NOMO-1 treated with DMSO at 0.1 percent for 48 hours (cell line): ENCODE data around the gene MADD.
"Not testable (repeated sequence)": the region's sequence is repeated elsewhere in the genome, so short reads cannot be mapped to it uniquely, and the experiment has no call there.

Experiments used
- DNase-seq: peaks from one replicate; lab custom pipeline; 2025; ENCODE audit not compliant: unreplicated experiment; lab: John Stamatoyannopoulos, UW

The MADD gene

GRCh38 chr11:47272706-47273105 is 2.8 kb downstream of the MADD start:
- DNase-seq: peak; percentile 32

GRCh38 chr11:47274495-47275235 is 4.7 kb downstream of the MADD start:
- no peak for DNase-seq

- DNase-seq: peak; percentile 9
Observed at GRCh38 chr11:47276923-47277322, 7.0 kb downstream of the MADD start.

GRCh38 chr11:47278058-47278457 is 8.1 kb downstream of the MADD start:
- DNase-seq: no peak

GRCh38 chr11:47278769-47279168 is 8.8 kb downstream of the MADD start:
- DNase-seq: no peak

GRCh38 chr11:47280099-47280498 is 10.2 kb downstream of the MADD start:
- no peak for DNase-seq

- DNase-seq: no peak
Observed at GRCh38 chr11:47280860-47281259, 10.9 kb downstream of the MADD start.

- DNase-seq: no peak
Observed at GRCh38 chr11:47282462-47282861, 12.5 kb downstream of the MADD start.

- no peak for DNase-seq
Observed at GRCh38 chr11:47284151-47284550, 14.2 kb downstream of the MADD start.

- no peak for DNase-seq
Observed at GRCh38 chr11:47285969-47286770, 16.2 kb downstream of the MADD start.

- no peak for DNase-seq
Observed at GRCh38 chr11:47288066-47288465, 18.1 kb downstream of the MADD start.

- no peak for DNase-seq
Observed at GRCh38 chr11:47289856-47290255, 19.9 kb downstream of the MADD start.

GRCh38 chr11:47295385-47295784 is 25.5 kb downstream of the MADD start:
- no peak for DNase-seq

- DNase-seq: no peak
Observed at GRCh38 chr11:47296045-47296444, 26.1 kb downstream of the MADD start.

- DNase-seq: no peak
Observed at GRCh38 chr11:47299078-47299477, 29.1 kb downstream of the MADD start.

- DNase-seq: no peak
Observed at GRCh38 chr11:47302853-47303252, 32.9 kb downstream of the MADD start.

- no peak for DNase-seq
Observed at GRCh38 chr11:47305734-47306483, 36.0 kb downstream of the MADD start.

GRCh38 chr11:47306484-47306844 is 36.5 kb downstream of the MADD start:
- DNase-seq: no peak

GRCh38 chr11:47308050-47308823 is 38.3 kb downstream of the MADD start:
- no peak for DNase-seq

- DNase-seq: no peak
Observed at GRCh38 chr11:47314992-47315391, 45.1 kb downstream of the MADD start.

GRCh38 chr11:47316501-47316900 is 46.6 kb downstream of the MADD start:
- not testable (repeated sequence) for DNase-seq
